BLaER1 treated with 17β-estradiol and CSF1 and Interleukin-3, amounts not matched to agents 10 nM and 100 nM (cell line): ENCODE results near the gene ZNF541.
A peak's percentile ranks its signal among the peaks of the same experiment; 100 is the strongest.
"Not testable (repeated sequence)": the region's sequence is repeated elsewhere in the genome, so short reads cannot be mapped to it uniquely, and the experiment has no call there.

ENCODE experiments used
- H3K27ac ChIP-seq, 11 experiments: shearing (Covaris generic); formaldehyde crosslinking; 2 replicates each; pipeline ENCODE4 v1.8.1; 2022
- H3K27me3 ChIP-seq, 11 experiments: shearing (Covaris generic); formaldehyde crosslinking; 2 replicates each; pipeline ENCODE4 v1.8.1; 2022
- H3K36me3 ChIP-seq, 11 experiments: shearing (Covaris generic); formaldehyde crosslinking; 2 replicates each; pipeline ENCODE4 v1.8.1; 2022
- H3K4me1 ChIP-seq, 10 experiments: shearing (Covaris generic); formaldehyde crosslinking; 2 replicates each; pipeline ENCODE4 v1.8.1; 2022
- H3K4me2 ChIP-seq, 11 experiments: shearing (Covaris generic); formaldehyde crosslinking; 2 replicates each; pipeline ENCODE4 v1.8.1; 2022
- H3K4me3 ChIP-seq, 10 experiments: shearing (Covaris generic); formaldehyde crosslinking; 2 replicates each; pipeline ENCODE4 v1.8.1; 2022
- H3K9ac ChIP-seq, 11 experiments: shearing (Covaris generic); formaldehyde crosslinking; 2 replicates each; pipeline ENCODE4 v1.8.1; 2022
- H3K9me3 ChIP-seq, 11 experiments: shearing (Covaris generic); formaldehyde crosslinking; replicated peaks in 1 of 11; 2 replicates each; pipeline ENCODE4 v1.8.1; 2022
- H4K20me1 ChIP-seq, 11 experiments: shearing (Covaris generic); formaldehyde crosslinking; 2 replicates each; pipeline ENCODE4 v1.8.1; 2022
- Cebpa-rat ChIP-seq, 11 experiments: shearing (Covaris generic); IDR thresholded peaks; 2 replicates each; pipeline ENCODE4 v1.8.1; 2022

Gene ZNF541

GRCh38 chr19:47603706-47604565 lies 31.0 kb upstream of the ZNF541 start:
- Histone ChIP-seq H3K4me2 (peak overlapping the region in 1 of 11 experiments; percentile 1; a peak in 1 of 22 replicates), H3K4me1 (peaks cover 12 to 46% (median 30%) of the 10 kb centered on the region in 10 experiments; a peak in 19 of 20 replicates), H3K36me3 (no peaks in the 10 kb centered on the region), H3K4me3 (no peak overlapping the region), H3K27me3 (peaks cover 0 to 3% (median 0%) of the 10 kb centered on the region in 11 experiments; a peak in 2 of 22 replicates), H3K27ac (no peak overlapping the region), H4K20me1 (no peaks in the 10 kb centered on the region), H3K9ac (no peak overlapping the region), H3K9me3 (no peaks in the 10 kb centered on the region)
- TF ChIP-seq Cebpa-rat (IDR thresholded peaks at IDR 0.05), result no peak

DNA sequence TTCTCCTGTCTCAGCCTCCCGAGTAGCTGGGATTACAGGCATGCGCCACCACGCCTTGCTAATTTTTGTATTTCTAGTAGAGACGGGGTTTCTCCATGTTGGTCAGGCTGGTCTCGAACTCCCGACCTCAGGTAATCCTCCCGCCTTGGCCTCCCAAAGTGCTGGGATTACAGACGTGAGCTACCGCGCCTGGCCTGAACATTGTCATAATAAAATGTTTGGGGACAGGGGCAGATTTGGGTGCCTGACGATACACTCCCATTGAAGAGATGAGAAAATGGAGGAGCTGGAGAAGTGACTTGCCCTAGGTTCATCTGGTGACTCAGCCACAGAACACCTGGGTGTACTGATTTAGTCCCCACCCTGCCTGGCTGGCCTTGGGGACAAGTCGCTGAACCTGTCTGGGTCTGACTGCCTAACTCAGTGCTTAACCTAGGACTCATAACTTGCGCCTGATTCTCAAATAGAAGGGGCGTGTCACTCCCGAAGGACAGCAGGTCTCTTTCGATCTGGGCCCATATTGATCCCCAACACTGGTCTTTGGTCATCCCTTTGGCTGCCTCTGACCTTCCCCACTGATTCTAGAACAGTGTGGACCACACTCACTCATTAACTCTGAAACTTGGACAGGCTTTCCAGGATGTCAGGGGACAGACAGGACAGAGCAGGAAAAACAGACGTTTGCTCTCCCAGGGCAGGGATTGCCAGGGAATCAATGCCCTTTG lies 28.4 kb upstream of the ZNF541 start:
- H4K20me1 ChIP-seq, result no peaks in the 10 kb centered on the region
- peak overlapping the region; percentile 59 to 75 (median 66) for H3K4me3 ChIP-seq
- peaks cover 0 to 10% (median 0%) of the 10 kb centered on the region in 11 experiments; a peak in 3 of 22 replicates for H3K27me3 ChIP-seq
- no peaks in the 10 kb centered on the region for H3K36me3 ChIP-seq
- no peaks in the 10 kb centered on the region for H3K9me3 ChIP-seq
- H3K4me2 ChIP-seq, result peak overlapping the region; percentile 64 to 93 (median 81)
- H3K9ac ChIP-seq, result peak overlapping the region; percentile 77 to 89 (median 81)
- TF ChIP-seq Cebpa-rat (IDR thresholded peaks at IDR 0.05), result no peak
- H3K4me1 ChIP-seq, result peaks cover 4 to 53% (median 27%) of the 10 kb centered on the region in 10 experiments
- peak overlapping the region in 10 of 11 experiments; percentile 63 to 88 (median 79); a peak in 19 of 22 replicates for H3K27ac ChIP-seq

GRCh38 chr19:47600246-47601179 lies 27.6 kb upstream of the ZNF541 start:
- no peak for TF ChIP-seq Cebpa-rat (IDR thresholded peaks at IDR 0.05)
- Histone ChIP-seq H3K27ac (peak overlapping the region; percentile 54 to 88 (median 79); a peak in 21 of 22 replicates), H3K9me3 (no peaks in the 10 kb centered on the region)

GRCh38 chr19:47599671-47600245 lies 26.8 kb upstream of the ZNF541 start:
- H3K9ac ChIP-seq, result peak overlapping the region; percentile 61 to 88 (median 81); a peak in 21 of 22 replicates

More at GRCh38 chr19:47600246-47601179, 27.6 kb upstream of the ZNF541 start:
- Histone ChIP-seq H3K9ac (peak overlapping the region; percentile 77 to 89 (median 81)), H3K27me3 (peaks cover 0 to 10% (median 0%) of the 10 kb centered on the region in 11 experiments; a peak in 3 of 22 replicates), H3K4me3 (peak overlapping the region; percentile 59 to 75 (median 66)), H3K36me3 (no peaks in the 10 kb centered on the region), H4K20me1 (no peaks in the 10 kb centered on the region), H3K4me1 (peaks cover 12 to 62% (median 34%) of the 10 kb centered on the region in 10 experiments), H3K4me2 (peak overlapping the region; percentile 71 to 93 (median 85))

DNA sequence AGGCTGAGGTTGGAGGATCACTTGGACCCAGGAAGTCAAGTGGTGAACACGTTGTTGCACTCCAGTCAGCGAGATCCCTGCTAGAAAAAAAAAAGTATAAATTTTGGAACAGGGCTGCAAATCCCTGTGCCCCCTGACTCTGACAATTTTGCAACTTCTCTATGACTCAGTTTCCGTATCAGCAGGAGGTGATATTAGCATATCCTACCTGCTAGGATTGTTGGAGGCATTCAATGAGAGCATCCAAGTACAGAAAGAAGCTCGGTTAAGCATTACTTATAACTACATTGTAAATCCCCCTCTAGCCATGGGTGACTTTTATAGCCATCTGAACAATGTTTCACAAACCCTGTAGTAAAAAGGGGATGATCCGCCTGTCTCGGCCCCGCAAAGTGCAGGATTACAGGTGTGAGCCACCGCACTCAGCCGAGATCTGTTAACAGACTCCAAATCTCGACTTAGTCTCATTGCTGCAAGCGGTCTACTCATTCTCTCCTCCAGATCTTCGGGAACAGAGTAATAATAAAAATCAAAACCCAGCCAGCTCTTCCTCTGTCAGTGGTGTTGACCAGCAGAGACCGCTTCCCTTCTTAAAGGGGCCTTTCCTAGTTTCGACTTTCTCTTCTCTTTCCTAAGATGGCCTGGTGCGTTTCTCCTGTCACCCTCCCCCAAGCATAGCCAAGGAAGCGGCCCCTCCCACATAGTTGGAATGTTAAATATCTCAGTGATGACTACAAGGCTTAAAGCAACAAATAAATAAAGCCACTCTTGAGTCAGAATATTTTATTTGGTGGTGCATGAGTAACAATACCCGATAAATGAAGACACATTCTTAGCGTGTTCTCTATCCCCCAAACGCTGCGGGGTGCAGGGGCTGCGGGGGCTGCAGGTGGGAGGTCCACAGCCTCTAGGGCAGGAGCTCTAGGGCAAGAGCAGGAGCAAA lies 25.7 kb upstream of the ZNF541 start:
- H3K4me1 ChIP-seq, result peaks cover 16 to 64% (median 36%) of the 10 kb centered on the region in 10 experiments
- H3K27me3 ChIP-seq, result peaks cover 0 to 10% (median 0%) of the 10 kb centered on the region in 11 experiments; a peak in 3 of 22 replicates
- H3K27ac ChIP-seq, result no peak overlapping the region
- TF ChIP-seq Cebpa-rat (IDR thresholded peaks at IDR 0.05), result no peak
- no peaks in the 10 kb centered on the region for H3K36me3 ChIP-seq
- H3K4me3 ChIP-seq, result no peak overlapping the region
- H3K4me2 ChIP-seq, result peak overlapping the region in 6 of 11 experiments; percentile 45 to 88 (median 82); a peak in 11 of 22 replicates
- H4K20me1 ChIP-seq, result no peaks in the 10 kb centered on the region
- no peak overlapping the region for H3K9ac ChIP-seq
- no peaks in the 10 kb centered on the region for H3K9me3 ChIP-seq

More at GRCh38 chr19:47599671-47600245, 26.8 kb upstream of the ZNF541 start:
- H3K9me3 ChIP-seq, H3K27me3 ChIP-seq, H4K20me1 ChIP-seq, H3K36me3 ChIP-seq: not testable (repeated sequence)
- Histone ChIP-seq H3K4me1 (peaks cover 16 to 69% (median 36%) of the 10 kb centered on the region in 10 experiments), H3K27ac (peak overlapping the region in 8 of 11 experiments; percentile 32 to 85 (median 64); a peak in 14 of 22 replicates), H3K4me3 (peak overlapping the region; percentile 59 to 75 (median 66)), H3K4me2 (peak overlapping the region; percentile 71 to 88 (median 80))

DNA sequence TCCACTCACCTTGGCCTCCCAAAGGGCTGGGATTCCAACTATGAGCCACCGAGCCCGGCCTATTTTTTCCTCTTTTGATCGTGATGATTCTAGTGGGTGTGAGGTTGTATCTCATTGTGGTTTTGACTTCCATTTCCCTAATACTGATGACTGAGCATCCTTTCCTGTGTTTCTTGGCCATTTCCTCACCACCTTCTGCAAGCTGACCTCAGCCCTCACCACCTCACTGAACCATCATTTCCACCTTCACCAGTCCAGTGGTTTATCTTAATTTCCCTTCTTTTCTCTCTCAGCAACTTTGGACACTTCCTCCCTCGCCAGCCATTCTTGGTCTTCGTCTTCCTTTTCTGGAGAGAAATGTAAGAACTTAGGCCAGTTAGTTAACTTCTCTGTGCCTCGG lies 23.0 kb upstream of the ZNF541 start:
- peak overlapping the region in 4 of 11 experiments; percentile 38 to 65 (median 49); a peak in 8 of 22 replicates for H3K27ac ChIP-seq
- H3K4me2 ChIP-seq, result peak overlapping the region; percentile 23 to 82 (median 57)

GRCh38 chr19:47593860-47594259 lies 20.9 kb upstream of the ZNF541 start:
- H3K36me3 ChIP-seq, result no peaks in the 10 kb centered on the region
- no peak overlapping the region for H3K9ac ChIP-seq
- no peaks in the 10 kb centered on the region for H4K20me1 ChIP-seq
- no peak for TF ChIP-seq Cebpa-rat (IDR thresholded peaks at IDR 0.05)
- H3K4me1 ChIP-seq, result peaks cover 7 to 37% (median 21%) of the 10 kb centered on the region in 10 experiments
- H3K27ac ChIP-seq, result no peak overlapping the region
- no peak overlapping the region for H3K4me2 ChIP-seq
- peaks cover 0 to 4% (median 0%) of the 10 kb centered on the region in 11 experiments; a peak in 3 of 22 replicates for H3K9me3 ChIP-seq
- H3K27me3 ChIP-seq, result peaks cover 0 to 6% (median 0%) of the 10 kb centered on the region in 11 experiments; a peak in 3 of 22 replicates
- no peak overlapping the region for H3K4me3 ChIP-seq

More for the DNA sequence above, 23.0 kb upstream of the ZNF541 start:
- H3K9me3 ChIP-seq, result no peaks in the 10 kb centered on the region
- peaks cover 15 to 50% (median 31%) of the 10 kb centered on the region in 10 experiments for H3K4me1 ChIP-seq
- peaks cover 0 to 10% (median 0%) of the 10 kb centered on the region in 11 experiments; a peak in 3 of 22 replicates for H3K27me3 ChIP-seq
- no peaks in the 10 kb centered on the region for H3K36me3 ChIP-seq
- H3K9ac ChIP-seq, result 0 out of 22 replicates have a peak overlapping the region, but pooled peaks of 2 of the 11 experiments have one; percentile 26 to 31
- H3K4me3 ChIP-seq, result no peak overlapping the region
- H4K20me1 ChIP-seq, result no peaks in the 10 kb centered on the region
- TF ChIP-seq Cebpa-rat (IDR thresholded peaks at IDR 0.05), result no peak
